Cardiac fibroblast (primary cell): ENCODE results near the gene KRT17.

Source experiments
- DNase-seq, 2 donors: peaks; one replicate each; pipeline versions ENCODE4 v3.0.0 to v3.0.0-alpha.2; 2010; ENCODE audit warnings: low read depth in 2 of 2
- H3K4me3 ChIP-seq, 2 donors: replicated peaks in 1 of 2; 1 replicate in 1 of 2; 2 replicates in 1 of 2; pipeline ENCODE4 v1.5.1; 2011; ENCODE audit warnings: low read depth in 2 of 2, low read length in 2 of 2, mild to moderate bottlenecking in 2 of 2, moderate library complexity in 1 of 2
- TF ChIP-seq, protein P1 (sequence below): IDR thresholded peaks from one replicate; pipeline ENCODE4 v1.5.1; 2011; ENCODE audit warnings: low read depth, mild to moderate bottlenecking, low read length, inconsistent platforms

KRT17 gene

DNA sequence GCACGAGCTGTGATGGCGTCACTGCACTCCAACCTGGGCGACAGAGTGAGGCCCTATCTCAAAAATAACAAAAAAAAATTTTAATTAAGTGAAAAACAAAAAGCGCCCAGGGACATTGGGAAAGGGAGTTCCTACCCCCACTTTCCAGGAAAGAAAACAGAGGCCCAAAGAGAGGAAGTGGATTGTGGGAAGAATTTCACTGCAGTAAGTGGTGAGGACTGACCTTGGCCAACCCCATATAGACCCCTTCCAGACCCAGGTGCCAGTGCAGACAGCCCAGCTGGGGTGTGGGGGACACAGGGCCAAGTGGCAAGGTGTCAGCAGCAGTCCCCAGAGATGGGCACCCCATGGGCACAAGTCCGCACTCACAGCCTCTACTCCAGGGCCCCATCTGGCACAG lies 29.0 kb upstream of the KRT17 start:
- H3K4me3 ChIP-seq: no peak overlapping the region
- TF ChIP-seq, protein P1, sequence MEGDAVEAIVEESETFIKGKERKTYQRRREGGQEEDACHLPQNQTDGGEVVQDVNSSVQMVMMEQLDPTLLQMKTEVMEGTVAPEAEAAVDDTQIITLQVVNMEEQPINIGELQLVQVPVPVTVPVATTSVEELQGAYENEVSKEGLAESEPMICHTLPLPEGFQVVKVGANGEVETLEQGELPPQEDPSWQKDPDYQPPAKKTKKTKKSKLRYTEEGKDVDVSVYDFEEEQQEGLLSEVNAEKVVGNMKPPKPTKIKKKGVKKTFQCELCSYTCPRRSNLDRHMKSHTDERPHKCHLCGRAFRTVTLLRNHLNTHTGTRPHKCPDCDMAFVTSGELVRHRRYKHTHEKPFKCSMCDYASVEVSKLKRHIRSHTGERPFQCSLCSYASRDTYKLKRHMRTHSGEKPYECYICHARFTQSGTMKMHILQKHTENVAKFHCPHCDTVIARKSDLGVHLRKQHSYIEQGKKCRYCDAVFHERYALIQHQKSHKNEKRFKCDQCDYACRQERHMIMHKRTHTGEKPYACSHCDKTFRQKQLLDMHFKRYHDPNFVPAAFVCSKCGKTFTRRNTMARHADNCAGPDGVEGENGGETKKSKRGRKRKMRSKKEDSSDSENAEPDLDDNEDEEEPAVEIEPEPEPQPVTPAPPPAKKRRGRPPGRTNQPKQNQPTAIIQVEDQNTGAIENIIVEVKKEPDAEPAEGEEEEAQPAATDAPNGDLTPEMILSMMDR: no peak
- no peak for DNase-seq

GRCh38 chr17:41652461-41652970 lies 28.1 kb upstream of the KRT17 start:
- DNase-seq: no peak

GRCh38 chr17:41651625-41652460 lies 27.5 kb upstream of the KRT17 start:
- TF ChIP-seq, protein P1: no peak
- H3K4me3 ChIP-seq: no peak overlapping the region
- DNase-seq: no peak

More at GRCh38 chr17:41652461-41652970, 28.1 kb upstream of the KRT17 start:
- TF ChIP-seq, protein P1: no peak
- H3K4me3 ChIP-seq: no peak overlapping the region

DNA sequence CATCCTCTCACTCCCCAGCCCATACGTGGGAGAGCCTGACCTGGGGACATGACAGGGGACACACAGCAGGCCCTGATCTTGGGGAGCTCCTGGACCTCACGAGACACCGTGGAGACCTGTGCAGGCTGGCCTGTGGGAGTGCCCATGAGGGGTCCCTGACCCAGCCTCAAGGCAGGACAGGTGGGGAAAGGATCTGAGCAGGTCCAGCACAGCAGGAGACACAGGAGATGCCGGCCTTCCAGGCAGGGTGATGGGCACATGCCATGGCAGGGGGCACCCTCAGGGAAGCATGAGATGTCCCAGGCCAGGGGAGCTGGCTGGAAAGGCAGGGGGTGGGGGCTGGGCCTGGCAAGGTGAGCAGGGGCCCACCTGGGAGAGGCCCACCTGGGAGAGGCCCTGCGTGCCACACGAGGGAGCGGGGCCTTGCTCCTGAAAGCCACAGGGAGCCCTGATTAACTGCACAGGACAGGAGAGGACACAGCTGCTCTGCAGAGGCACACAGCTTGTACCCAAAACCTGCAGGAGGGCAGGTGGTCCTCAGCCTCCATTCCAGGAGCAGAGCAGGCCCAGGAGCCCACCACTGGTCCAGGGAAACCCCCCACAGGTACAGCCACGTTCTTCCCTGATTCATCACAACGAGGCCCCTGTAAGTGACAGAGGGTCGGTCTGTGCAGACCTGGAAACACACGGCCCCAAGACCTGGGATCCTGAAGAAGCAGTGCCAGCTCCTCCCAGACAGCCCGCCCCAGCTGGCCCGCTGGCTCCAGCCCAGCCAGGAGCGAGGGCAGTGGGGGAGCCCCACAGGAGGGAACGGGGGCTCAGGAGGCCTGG lies 26.6 kb upstream of the KRT17 start:
- no peak for DNase-seq

GRCh38 chr17:41649923-41650519 lies 25.6 kb upstream of the KRT17 start:
- H3K4me3 ChIP-seq: no peak overlapping the region
- DNase-seq: no peak
- TF ChIP-seq, protein P1: no peak

More for the DNA sequence above, 26.6 kb upstream of the KRT17 start:
- TF ChIP-seq, protein P1: no peak
- no peak overlapping the region for H3K4me3 ChIP-seq

DNA sequence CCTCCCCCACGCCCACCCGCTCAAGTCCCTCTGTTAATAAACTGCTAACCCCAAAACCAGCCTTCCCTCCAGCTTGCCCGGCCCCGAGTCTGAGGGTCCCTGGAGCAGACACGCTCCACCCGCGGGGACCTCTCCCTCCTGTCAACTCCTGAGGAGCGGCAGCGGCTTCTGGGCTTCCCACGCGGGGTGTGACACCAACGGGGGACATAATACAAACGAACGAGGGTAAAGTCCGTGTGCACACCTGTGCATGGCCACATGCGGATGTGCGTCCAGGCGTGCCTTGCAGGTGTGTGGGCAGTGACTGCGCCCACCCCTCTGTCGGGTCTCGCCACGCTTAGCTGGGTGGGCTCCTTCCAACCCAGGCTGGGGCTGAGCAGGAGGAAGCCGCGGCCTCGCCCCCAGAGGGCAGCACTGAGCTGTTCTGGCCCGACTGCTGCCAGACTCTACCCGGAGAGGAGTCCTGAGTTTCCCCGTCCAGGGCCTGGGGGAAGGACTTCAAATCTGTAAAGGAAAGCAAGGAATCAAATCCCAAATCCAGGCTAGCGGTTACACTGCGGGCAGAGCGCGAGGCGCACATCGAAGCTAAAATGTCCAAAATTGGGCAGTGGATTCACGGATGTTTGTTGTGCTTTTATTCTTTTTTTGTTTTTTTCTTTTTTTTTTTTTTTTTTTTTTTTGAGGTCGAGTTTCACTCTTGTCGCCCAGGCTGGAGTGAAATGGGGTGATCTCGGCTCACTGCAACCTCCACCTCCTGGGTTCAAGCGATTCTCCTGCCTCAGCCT lies 24.2 kb upstream of the KRT17 start:
- peak overlapping the region; percentile 27 to 35 for H3K4me3 ChIP-seq
- TF ChIP-seq, protein P1: peak; percentile 94
- DNase-seq: peak; percentile 82 to 88
